HCT116 (cell line): ENCODE measurements around the gene CDH13. TPM values are rescaled to one million over a fixed set of nuclear protein-coding genes. Genes with fewer than 3 reads are reported as not detected.

Experiments used
- ATAC-seq: fragments of 200-7000 bp; cut with Tn5 transposase; 2 replicates; pipeline ENCODE4 v1.9.1; 2020; ENCODE audit warnings: mild to moderate bottlenecking, moderate library complexity
- BruUV-seq: library from RNA; stranded (reverse); fragments of 400-500 nt; replicated peaks from 2 replicates; lab custom pipeline; 2021; lab: Mats Ljungman, UMichigan
- CTCF ChIA-PET: fragments of 300-600 bp; sonication (Branson Sonifier 250); formaldehyde crosslinking; loops from one replicate; lab custom pipeline; 2021; ENCODE audit warnings: antibody characterized with exemption; lab: Charles Lee
- POLR2A ChIA-PET: fragments of 300-600, 350-600 bp; sonication (Branson Sonifier 250); formaldehyde crosslinking; loops from one replicate; lab custom pipeline; 2021; ENCODE audit warnings: antibody characterized with exemption; lab: Charles Lee
- RAD21 ChIA-PET, 2 experiments: fragments of 300-600 bp; sonication (Branson Sonifier 250); formaldehyde crosslinking; loops; one replicate each; lab custom pipeline; 2023; ENCODE audit warnings: low total read pairs in 2 of 2; ENCODE audit not compliant: uncharacterized antibody in 2 of 2, unreplicated experiment in 2 of 2, low non-redundant PET in 1 of 2; lab: Charles Lee
- DNase-seq: peaks from one replicate; pipeline ENCODE4 v3.0.0-alpha.2; 2010; ENCODE audit warnings: low read depth, low spot score
- H2AFZ ChIP-seq: fragments of 200-600 bp; shearing (Covaris generic), sonication (generic); 2 replicates; pipeline ENCODE4 v1.6.1; 2017; ENCODE audit warnings: low read depth, mixed run types, mixed read lengths, antibody characterized with exemption, low read length; ENCODE audit not compliant: poor library complexity, severe bottlenecking
- H3K27ac ChIP-seq: 2 replicates; pipeline ENCODE4 v1.5.1; 2012; ENCODE audit warnings: low read depth, low read length
- H3K27me3 ChIP-seq: fragments of 200-600 bp; sonication (generic); 2 replicates; pipeline ENCODE4 v1.6.1; 2016; ENCODE audit warnings: mixed run types, low read length, mixed read lengths; ENCODE audit not compliant: insufficient read depth
- H3K36me3 ChIP-seq, 2 experiments: fragments of 200-500 bp in 1 of 2; fragments of 200-600 bp in 1 of 2; sonication (Bioruptor generic) in 1 of 2; sonication (generic) in 1 of 2; 2 replicates each; pipeline versions ENCODE4 v1.5.1 to v1.6.1; 2014 to 2016; ENCODE audit warnings: low read length in 2 of 2, inconsistent platforms in 1 of 2, mixed read lengths in 1 of 2, mixed run types in 1 of 2; ENCODE audit not compliant: insufficient read depth in 2 of 2, control insufficient read depth in 1 of 2
- H3K4me1 ChIP-seq, 2 experiments: fragments of 200-600 bp in 1 of 2; sonication (generic) in 1 of 2; 2 replicates each; pipeline versions ENCODE4 v1.5.1 to v1.6.1; 2012 to 2017; ENCODE audit warnings: low read length in 2 of 2, inconsistent platforms in 1 of 2, mild to moderate bottlenecking in 1 of 2, mixed read lengths in 1 of 2, mixed run types in 1 of 2, moderate library complexity in 1 of 2; ENCODE audit not compliant: insufficient read depth in 2 of 2, control insufficient read depth in 1 of 2
- H3K4me2 ChIP-seq: fragments of 200-600 bp; sonication (generic); 2 replicates; pipeline ENCODE4 v1.6.1; 2017; ENCODE audit warnings: mixed run types, low read length, mixed read lengths
- H3K4me3 ChIP-seq, 2 experiments: fragments of 200-600 bp in 1 of 2; sonication (generic) in 1 of 2; replicated peaks in 1 of 2; 2 replicates each; pipeline ENCODE4 v1.5.1; 2011 to 2016; ENCODE audit warnings: low read length in 2 of 2, control low read depth in 1 of 2, low read depth in 1 of 2, mild to moderate bottlenecking in 1 of 2, mixed read lengths in 1 of 2, mixed run types in 1 of 2
- H3K79me2 ChIP-seq: fragments of 200-600 bp; sonication (generic); 2 replicates; pipeline ENCODE4 v1.6.1; 2017; ENCODE audit warnings: mild to moderate bottlenecking, mixed run types, low read length, moderate library complexity, mixed read lengths; ENCODE audit not compliant: insufficient read depth
- H3K9ac ChIP-seq: fragments of 200-600 bp; sonication (generic); 2 replicates; pipeline ENCODE4 v1.6.1; 2016; ENCODE audit warnings: low read length, mixed read lengths
- H3K9me2 ChIP-seq: fragments of 200-600 bp; sonication (generic), shearing (Covaris generic); 2 replicates; pipeline ENCODE4 v1.6.1; 2017; ENCODE audit warnings: mixed run types, mild to moderate bottlenecking, moderate library complexity; ENCODE audit not compliant: insufficient read depth
- H3K9me3 ChIP-seq, 2 experiments: fragments of 200-500 bp in 1 of 2; fragments of 200-600 bp in 1 of 2; sonication (Bioruptor generic) in 1 of 2; sonication (generic) in 1 of 2; 2 replicates each; pipeline ENCODE4 v1.6.1; 2014 to 2017; ENCODE audit warnings: low read length in 2 of 2, mixed read lengths in 2 of 2, inconsistent platforms in 1 of 2, low read depth in 1 of 2, mild to moderate bottlenecking in 1 of 2, mixed run types in 1 of 2, moderate library complexity in 1 of 2; ENCODE audit not compliant: control insufficient read depth in 1 of 2, insufficient read depth in 1 of 2
- H4K20me1 ChIP-seq: fragments of 200-600 bp; sonication (generic), shearing (Covaris generic); 2 replicates; pipeline ENCODE4 v1.6.1; 2017; ENCODE audit warnings: mixed run types, mild to moderate bottlenecking, moderate library complexity; ENCODE audit not compliant: insufficient read depth
- ATF3 ChIP-seq: IDR thresholded peaks from 2 replicates; pipeline ENCODE4 v1.6.1; 2012
- CBX3 ChIP-seq: IDR thresholded peaks from 2 replicates; pipeline ENCODE4 v1.6.1; 2012; ENCODE audit warnings: low read depth
- EZH2phosphoT487 ChIP-seq: fragments of 200-600 bp; IDR thresholded peaks from 2 replicates; pipeline ENCODE4 v1.6.1; 2018; ENCODE audit warnings: antibody characterized with exemption, borderline replicate concordance
- FOSL1 ChIP-seq: IDR thresholded peaks from 2 replicates; pipeline ENCODE4 v1.6.1; 2012; ENCODE audit warnings: low read depth
- POLR2AphosphoS5 ChIP-seq: IDR thresholded peaks from 2 replicates; pipeline ENCODE4 v1.6.1; 2011; ENCODE audit warnings: mild to moderate bottlenecking, low read depth, low read length, moderate library complexity
- SIN3A ChIP-seq: IDR thresholded peaks from 2 replicates; pipeline ENCODE4 v1.6.1; 2012; ENCODE audit warnings: low read depth
- SP1 ChIP-seq: IDR thresholded peaks from 2 replicates; pipeline ENCODE4 v1.6.1; 2012; ENCODE audit warnings: low read depth
- TCF7L2 ChIP-seq: IDR thresholded peaks from 2 replicates; pipeline ENCODE4 v1.7.0; 2011; ENCODE audit warnings: borderline replicate concordance, inconsistent platforms; ENCODE audit not compliant: insufficient read depth, insufficient read length; ENCODE audit errors: extremely low read depth
- YY1 ChIP-seq: IDR thresholded peaks from 2 replicates; pipeline ENCODE4 v1.6.1; 2011; ENCODE audit warnings: low read length, low read depth, moderate library complexity, mild to moderate bottlenecking; ENCODE audit not compliant: insufficient replicate concordance; ENCODE audit errors: extremely low read depth
- ZFX ChIP-seq: fragments of 450-650 bp; IDR thresholded peaks from 2 replicates; pipeline ENCODE4 v1.6.1; 2017
- intact Hi-C: fragments of 100-400 bp; cut with micrococcal nuclease; formaldehyde crosslinking; loops from 2 replicates; pipeline ENCODE4 v1.10.0; 2022
- total RNA-seq: library from RNA; stranded (reverse); gene quantifications from one replicate; pipeline ENCODE4 v1.2.1, GENCODE V29; 2021; ENCODE audit not compliant: unreplicated experiment
- TF ChIP-seq, protein P1 (sequence below), 3 experiments: fragments of 200-600 bp in 1 of 3; sonication (generic) in 1 of 3; IDR thresholded peaks in 2 of 3; conservative IDR thresholded peaks in 1 of 3; 2 replicates each; pipeline ENCODE4 v1.5.1; 2012 to 2017; ENCODE audit warnings: low read depth in 2 of 3, low read length in 2 of 3, antibody characterized with exemption in 1 of 3, borderline replicate concordance in 1 of 3, control low read depth in 1 of 3, mild to moderate bottlenecking in 1 of 3, mixed read lengths in 1 of 3, mixed run types in 1 of 3, moderate library complexity in 1 of 3; ENCODE audit not compliant: insufficient read depth in 1 of 3
- TF ChIP-seq, protein P2 (sequence below): IDR thresholded peaks from 2 replicates; pipeline ENCODE4 v1.6.1; 2012; ENCODE audit warnings: low read depth

The CDH13 gene
- total RNA-seq, 1 experiment from 2014 or later = not detected

DNA sequence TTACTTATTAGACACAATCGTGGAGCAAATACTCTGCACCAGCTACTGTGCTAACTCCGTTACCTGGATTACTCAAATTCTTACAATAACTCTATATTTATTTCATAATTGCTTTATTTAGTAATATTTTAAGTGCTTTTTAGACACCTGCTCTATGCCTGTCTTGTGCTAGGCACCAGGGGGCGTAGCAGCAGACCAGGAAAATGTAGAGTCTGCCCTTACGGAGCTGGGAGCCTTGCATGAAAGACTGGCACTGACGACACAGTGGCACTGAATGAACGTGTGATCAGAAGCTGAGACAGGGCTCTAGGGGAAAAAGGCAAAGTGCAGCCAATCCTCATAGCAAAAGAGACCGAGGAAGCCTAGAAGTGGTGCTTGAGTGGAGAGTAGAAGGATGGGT is 486.5 kb downstream of the CDH13 start:
- DNase-seq = no peak
- POLR2A ChIA-PET = interaction anchor here (0.6 kb wide), 1 partner anchor 772 kb away, joined by 3 read pairs; no protein-coding TSS in a partner anchor
- Histone ChIP-seq H3K4me2 (no peak overlapping the region), H3K4me1 (no peaks in the 10 kb centered on the region), H3K9me3 (peaks cover 8 to 24% of the 10 kb centered on the region in 2 experiments; a peak in 2 of 4 replicates), H3K36me3 (no peaks in the 10 kb centered on the region), H2AFZ (no peak overlapping the region), H3K9me2 (no peaks in the 10 kb centered on the region), H3K27me3 (no peaks in the 10 kb centered on the region), H3K4me3 (no peak overlapping the region), H3K79me2 (no peaks in the 10 kb centered on the region), H3K9ac (no peak overlapping the region), H3K27ac (no peak overlapping the region), H4K20me1 (no peaks in the 10 kb centered on the region)
- RAD21 ChIA-PET = no interaction called here
- TF ChIP-seq, protein P1, sequence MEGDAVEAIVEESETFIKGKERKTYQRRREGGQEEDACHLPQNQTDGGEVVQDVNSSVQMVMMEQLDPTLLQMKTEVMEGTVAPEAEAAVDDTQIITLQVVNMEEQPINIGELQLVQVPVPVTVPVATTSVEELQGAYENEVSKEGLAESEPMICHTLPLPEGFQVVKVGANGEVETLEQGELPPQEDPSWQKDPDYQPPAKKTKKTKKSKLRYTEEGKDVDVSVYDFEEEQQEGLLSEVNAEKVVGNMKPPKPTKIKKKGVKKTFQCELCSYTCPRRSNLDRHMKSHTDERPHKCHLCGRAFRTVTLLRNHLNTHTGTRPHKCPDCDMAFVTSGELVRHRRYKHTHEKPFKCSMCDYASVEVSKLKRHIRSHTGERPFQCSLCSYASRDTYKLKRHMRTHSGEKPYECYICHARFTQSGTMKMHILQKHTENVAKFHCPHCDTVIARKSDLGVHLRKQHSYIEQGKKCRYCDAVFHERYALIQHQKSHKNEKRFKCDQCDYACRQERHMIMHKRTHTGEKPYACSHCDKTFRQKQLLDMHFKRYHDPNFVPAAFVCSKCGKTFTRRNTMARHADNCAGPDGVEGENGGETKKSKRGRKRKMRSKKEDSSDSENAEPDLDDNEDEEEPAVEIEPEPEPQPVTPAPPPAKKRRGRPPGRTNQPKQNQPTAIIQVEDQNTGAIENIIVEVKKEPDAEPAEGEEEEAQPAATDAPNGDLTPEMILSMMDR (IDR thresholded peaks at IDR 0.05 in 2 of 3, conservative IDR thresholded peaks at IDR 0.05 in 1 of 3; ENCODE audit: borderline replicate concordance in 1 of 3, insufficient read depth in 1 of 3, low read depth in 2 of 3, low read length in 2 of 3) = peak in 2 of 3 experiments; percentile 43 to 52; a peak in 4 of 6 replicates
- no peak for TF ChIP-seq POLR2AphosphoS5
- TF ChIP-seq EZH2phosphoT487 = no peak
- ATAC-seq = 0 out of 2 replicates have a peak, but pooled peaks have one; percentile 44
- no TSS peak for BruUV-seq
- intact Hi-C loops = no loop called here
- CTCF ChIA-PET = no interaction called here

DNA sequence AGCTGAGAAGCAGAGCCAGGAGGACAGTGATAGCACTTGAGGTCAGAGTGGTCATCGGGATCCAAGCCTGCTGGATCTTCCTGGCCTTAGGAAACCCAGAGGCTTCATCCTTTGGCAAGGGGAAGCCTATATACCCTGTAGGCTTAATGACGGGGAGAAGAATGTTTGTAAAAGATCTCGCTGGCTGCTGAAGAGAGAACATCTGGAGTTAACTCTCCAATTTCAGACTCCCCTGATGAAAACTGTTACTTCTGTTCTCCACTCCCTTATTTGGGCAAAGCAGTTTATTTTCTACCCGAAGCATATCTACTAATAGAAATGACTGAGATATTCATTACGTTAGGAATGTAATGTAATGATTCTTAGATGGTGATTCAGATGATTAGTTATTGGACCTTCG is 487.0 kb downstream of the CDH13 start:
- H3K9me3 ChIP-seq = peaks cover 8 to 24% of the 10 kb centered on the region in 2 experiments; a peak in 2 of 4 replicates
- BruUV-seq = no TSS peak
- H3K27me3 ChIP-seq = no peaks in the 10 kb centered on the region
- no peaks in the 10 kb centered on the region for H3K79me2 ChIP-seq
- CTCF ChIA-PET = no interaction called here
- no peak overlapping the region for H3K9ac ChIP-seq
- H3K9me2 ChIP-seq = no peaks in the 10 kb centered on the region
- RAD21 ChIA-PET = no interaction called here
- no peak overlapping the region for H3K4me2 ChIP-seq
- H4K20me1 ChIP-seq = no peaks in the 10 kb centered on the region
- H3K27ac ChIP-seq = no peak overlapping the region
- ATAC-seq (no peak), DNase-seq (no peak)
- H2AFZ ChIP-seq = no peak overlapping the region
- H3K36me3 ChIP-seq = no peaks in the 10 kb centered on the region
- intact Hi-C loops = no loop called here
- H3K4me1 ChIP-seq = no peaks in the 10 kb centered on the region
- H3K4me3 ChIP-seq = no peak overlapping the region
- no peak for TF ChIP-seq ATF3
- TF ChIP-seq ZFX = no peak
- no peak for TF ChIP-seq SIN3A
- no peak for TF ChIP-seq TCF7L2
- TF ChIP-seq EZH2phosphoT487 = no peak
- TF ChIP-seq FOSL1 = no peak
- TF ChIP-seq, protein P2, sequence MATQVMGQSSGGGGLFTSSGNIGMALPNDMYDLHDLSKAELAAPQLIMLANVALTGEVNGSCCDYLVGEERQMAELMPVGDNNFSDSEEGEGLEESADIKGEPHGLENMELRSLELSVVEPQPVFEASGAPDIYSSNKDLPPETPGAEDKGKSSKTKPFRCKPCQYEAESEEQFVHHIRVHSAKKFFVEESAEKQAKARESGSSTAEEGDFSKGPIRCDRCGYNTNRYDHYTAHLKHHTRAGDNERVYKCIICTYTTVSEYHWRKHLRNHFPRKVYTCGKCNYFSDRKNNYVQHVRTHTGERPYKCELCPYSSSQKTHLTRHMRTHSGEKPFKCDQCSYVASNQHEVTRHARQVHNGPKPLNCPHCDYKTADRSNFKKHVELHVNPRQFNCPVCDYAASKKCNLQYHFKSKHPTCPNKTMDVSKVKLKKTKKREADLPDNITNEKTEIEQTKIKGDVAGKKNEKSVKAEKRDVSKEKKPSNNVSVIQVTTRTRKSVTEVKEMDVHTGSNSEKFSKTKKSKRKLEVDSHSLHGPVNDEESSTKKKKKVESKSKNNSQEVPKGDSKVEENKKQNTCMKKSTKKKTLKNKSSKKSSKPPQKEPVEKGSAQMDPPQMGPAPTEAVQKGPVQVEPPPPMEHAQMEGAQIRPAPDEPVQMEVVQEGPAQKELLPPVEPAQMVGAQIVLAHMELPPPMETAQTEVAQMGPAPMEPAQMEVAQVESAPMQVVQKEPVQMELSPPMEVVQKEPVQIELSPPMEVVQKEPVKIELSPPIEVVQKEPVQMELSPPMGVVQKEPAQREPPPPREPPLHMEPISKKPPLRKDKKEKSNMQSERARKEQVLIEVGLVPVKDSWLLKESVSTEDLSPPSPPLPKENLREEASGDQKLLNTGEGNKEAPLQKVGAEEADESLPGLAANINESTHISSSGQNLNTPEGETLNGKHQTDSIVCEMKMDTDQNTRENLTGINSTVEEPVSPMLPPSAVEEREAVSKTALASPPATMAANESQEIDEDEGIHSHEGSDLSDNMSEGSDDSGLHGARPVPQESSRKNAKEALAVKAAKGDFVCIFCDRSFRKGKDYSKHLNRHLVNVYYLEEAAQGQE = no peak
- no peak for TF ChIP-seq POLR2AphosphoS5
- no peak for TF ChIP-seq CBX3
- no peak for TF ChIP-seq YY1
- no peak for TF ChIP-seq SP1
- POLR2A ChIA-PET = interaction anchor here (0.6 kb wide), 1 partner anchor 772 kb away, joined by 3 read pairs; no protein-coding TSS in a partner anchor
